Tibial artery (tissue), 4 donors: Measurements from ENCODE around the gene BCL3.
"Not testable (repeated sequence)": the region's sequence is repeated elsewhere in the genome, so short reads cannot be mapped to it uniquely, and the experiment has no call there.

Source experiments
- DNase-seq, 2 donors: peaks; one replicate each; pipeline ENCODE4 v3.0.0-alpha.2; 2019
- H3K27ac ChIP-seq, 2 donors: fragments of 200-600 bp; sonication (generic) in 1 of 2; 1 replicate in 1 of 2; 2 replicates in 1 of 2; pipeline ENCODE4 v1.5.1; 2018 to 2019; ENCODE audit warnings: mild to moderate bottlenecking in 1 of 2
- H3K27me3 ChIP-seq, 2 donors: fragments of 200-600 bp; sonication (generic) in 1 of 2; one replicate each; pipeline versions ENCODE4 v1.5.1 to v1.6.0; 2016 to 2019
- H3K36me3 ChIP-seq, 3 donors: fragments of 200-600 bp; sonication (generic) in 2 of 3; one replicate each; pipeline ENCODE4 v1.5.1; 2016 to 2019; ENCODE audit warnings: mild to moderate bottlenecking in 2 of 3
- H3K4me1 ChIP-seq, 4 donors: fragments of 200-600 bp; sonication (generic) in 2 of 4; 1 replicate in 3 of 4; 2 replicates in 1 of 4; pipeline ENCODE4 v1.5.1; 2016 to 2019
- H3K4me3 ChIP-seq, 2 donors: fragments of 200-600 bp; sonication (generic) in 1 of 2; 1 replicate in 1 of 2; 2 replicates in 1 of 2; pipeline ENCODE4 v1.5.1; 2018 to 2019; ENCODE audit warnings: mild to moderate bottlenecking in 2 of 2
- H3K9me3 ChIP-seq, 3 donors: fragments of 200-600 bp; sonication (generic) in 1 of 3; one replicate each; pipeline ENCODE4 v1.5.1; 2016 to 2019
- CTCF ChIP-seq, 2 experiments: fragments of 200-600 bp in 1 of 2; fragments of 450-650 bp in 1 of 2; IDR thresholded peaks; one replicate each; pipeline ENCODE4 v1.5.1; 2017 to 2019; ENCODE audit warnings: antibody characterized with exemption in 2 of 2, mild to moderate bottlenecking in 1 of 2, moderate library complexity in 1 of 2
- intact Hi-C: fragments of 100-400 bp; cut with DNase I; formaldehyde crosslinking; loops from one replicate; pipeline ENCODE4 v1.15.0; 2023; ENCODE audit warnings: low total_unique reads

The BCL3 gene

GRCh38 chr19:44765949-44766335, 17.4 kb downstream of the BCL3 start:
- intact Hi-C loops: no loop called here
- no peaks in the 10 kb centered on the region for H3K27me3 ChIP-seq
- DNase-seq: no peak
- peaks cover 0 to 3% (median under 1%) of the 10 kb centered on the region in 3 donors for H3K36me3 ChIP-seq
- no peaks in the 10 kb centered on the region for H3K9me3 ChIP-seq
- H3K27ac ChIP-seq: no peak overlapping the region
- no peak for TF ChIP-seq CTCF (IDR thresholded peaks at IDR 0.05)
- peaks cover 0 to 3% (median 0%) of the 10 kb centered on the region in 4 donors for H3K4me1 ChIP-seq
- no peak overlapping the region for H3K4me3 ChIP-seq

- no peaks in the 10 kb centered on the region for H3K9me3 ChIP-seq
- H3K27ac ChIP-seq: no peak overlapping the region
- no peak for TF ChIP-seq CTCF (IDR thresholded peaks at IDR 0.05)
- H3K36me3 ChIP-seq: no peaks in the 10 kb centered on the region
- no peaks in the 10 kb centered on the region for H3K27me3 ChIP-seq
- H3K4me1 ChIP-seq: peaks cover 0 to 3% (median 0%) of the 10 kb centered on the region in 4 donors
- no peak for DNase-seq
- H3K4me3 ChIP-seq: no peak overlapping the region
- intact Hi-C loops: no loop called here
Measured at GRCh38 chr19:44767295-44768180, 19.0 kb downstream of the BCL3 start.

GRCh38 chr19:44770550-44771257, 22.2 kb downstream of the BCL3 start:
- peak; percentile 90 to 92 for DNase-seq
- Histone ChIP-seq H3K9me3 (no peaks in the 10 kb centered on the region), H3K36me3 (no peaks in the 10 kb centered on the region), H3K4me1 (peaks cover 0 to 3% (median 0%) of the 10 kb centered on the region in 4 donors), H3K4me3 (no peak overlapping the region), H3K27me3 (peaks cover 0 to 12% of the 10 kb centered on the region in 2 donors), H3K27ac (no peak overlapping the region)
- TF ChIP-seq CTCF (IDR thresholded peaks at IDR 0.05): peak; percentile 82 to 92
- intact Hi-C loops: loop anchor here (1.0 kb wide), 1 partner anchor 45 kb away; no protein-coding TSS in a partner anchor

GRCh38 chr19:44772144-44772543, 23.6 kb downstream of the BCL3 start:
- H3K9me3 ChIP-seq, intact Hi-C loops, H3K4me3 ChIP-seq, DNase-seq, H3K36me3 ChIP-seq, H3K27ac ChIP-seq, H3K4me1 ChIP-seq: not testable (repeated sequence)
- peaks cover 0 to 26% of the 10 kb centered on the region in 2 donors for H3K27me3 ChIP-seq

- intact Hi-C loops: no loop called here
- H3K27ac ChIP-seq: no peak overlapping the region
- TF ChIP-seq CTCF (IDR thresholded peaks at IDR 0.05): no peak
Measured at GRCh38 chr19:44772959-44773358, 24.5 kb downstream of the BCL3 start.

More at GRCh38 chr19:44772959-44773358, 24.5 kb downstream of the BCL3 start:
- DNase-seq: no peak
- H3K4me1 ChIP-seq: peaks cover 0 to 8% (median 4%) of the 10 kb centered on the region in 4 donors
- peaks cover 0 to 34% of the 10 kb centered on the region in 2 donors for H3K27me3 ChIP-seq
- no peak overlapping the region for H3K4me3 ChIP-seq
- H3K36me3 ChIP-seq: no peaks in the 10 kb centered on the region
- H3K9me3 ChIP-seq: no peaks in the 10 kb centered on the region
